MM.1S (cell line): ENCODE results near the gene TMEM198.

Source experiments
- CTCF ChIP-seq: fragments of 300-600 bp; sonication (generic); IDR thresholded peaks from 2 replicates; pipeline ENCODE4 v1.5.1; 2016; ENCODE audit warnings: antibody characterized with exemption, low read length, mixed read lengths
- EZH2phosphoT487 ChIP-seq: fragments of 300-600 bp; sonication (generic); IDR thresholded peaks from 2 replicates; pipeline ENCODE4 v1.6.1; 2018; ENCODE audit warnings: antibody characterized with exemption, low read length

- TF ChIP-seq CTCF: no peak
- no peak for TF ChIP-seq EZH2phosphoT487
Observed at GRCh38 chr2:219553463-219553963, 9.7 kb downstream of the TMEM198 start.
